Loucy (cell line): ENCODE data around the gene SPPL3.

ENCODE experiments used
- H2AFZ ChIP-seq: fragments of 200-600 bp; sonication (generic); 2 replicates; pipeline ENCODE4 v1.6.0; 2016; ENCODE audit warnings: antibody characterized with exemption, mild to moderate bottlenecking, low read length, moderate library complexity
- H3F3A ChIP-seq: fragments of 200-600 bp; 2 replicates; pipeline ENCODE4 v1.6.0; 2016; ENCODE audit warnings: antibody characterized with exemption, low read depth, mild to moderate bottlenecking
- H3K27me3 ChIP-seq: fragments of 200-600 bp; sonication (generic); 2 replicates; pipeline ENCODE4 v1.6.1; 2014; ENCODE audit warnings: low read length, mild to moderate bottlenecking; ENCODE audit not compliant: insufficient read depth, poor library complexity, severe bottlenecking
- H3K36me3 ChIP-seq: fragments of 200-600 bp; sonication (generic); 2 replicates; pipeline ENCODE4 v1.6.1; 2016; ENCODE audit warnings: low read length; ENCODE audit not compliant: insufficient read depth
- H3K4me1 ChIP-seq: fragments of 200-600 bp; sonication (generic); 2 replicates; pipeline ENCODE4 v1.5.1; 2014; ENCODE audit warnings: low read length, mild to moderate bottlenecking; ENCODE audit not compliant: insufficient read depth, poor library complexity, severe bottlenecking
- H3K4me2 ChIP-seq: fragments of 200-600 bp; sonication (generic); 2 replicates; pipeline ENCODE4 v1.6.0; 2014; ENCODE audit warnings: antibody characterized with exemption, low read length, low read depth, mild to moderate bottlenecking; ENCODE audit not compliant: poor library complexity, severe bottlenecking
- H3K4me3 ChIP-seq: fragments of 200-600 bp; sonication (generic); 2 replicates; pipeline ENCODE4 v1.5.1; 2014; ENCODE audit warnings: low read length, mild to moderate bottlenecking, mixed read lengths; ENCODE audit not compliant: poor library complexity, severe bottlenecking
- H3K79me2 ChIP-seq: fragments of 200-600 bp; sonication (generic); 2 replicates; pipeline ENCODE4 v1.6.1; 2014; ENCODE audit warnings: low read length; ENCODE audit not compliant: insufficient read depth
- H3K9ac ChIP-seq: fragments of 200-600 bp; sonication (generic); 2 replicates; pipeline ENCODE4 v1.6.0; 2014; ENCODE audit warnings: mild to moderate bottlenecking, low read depth, low read length, moderate library complexity; ENCODE audit not compliant: poor library complexity, severe bottlenecking
- H3K9me2 ChIP-seq: fragments of 200-600 bp; sonication (generic); replicated peaks from 2 replicates; pipeline ENCODE4 v1.6.1; 2016; ENCODE audit warnings: low read depth, low read length, mixed read lengths
- H3K9me3 ChIP-seq: fragments of 200-600 bp; sonication (generic); 2 replicates; pipeline ENCODE4 v1.6.1; 2014; ENCODE audit warnings: mild to moderate bottlenecking, antibody characterized with exemption, low read length, low read depth; ENCODE audit not compliant: insufficient read depth
- H4K20me1 ChIP-seq: fragments of 200-600 bp; sonication (generic); 2 replicates; pipeline ENCODE4 v1.6.0; 2014; ENCODE audit warnings: antibody characterized with exemption, low read length, mild to moderate bottlenecking; ENCODE audit not compliant: insufficient read depth, poor library complexity, severe bottlenecking
- EZH2phosphoT487 ChIP-seq: fragments of 200-600 bp; IDR thresholded peaks from 2 replicates; pipeline ENCODE4 v1.6.1; 2018; ENCODE audit warnings: antibody characterized with exemption, mild to moderate bottlenecking, moderate library complexity, borderline replicate concordance
- TF ChIP-seq, protein P1 (sequence below): fragments of 200-600 bp; sonication (generic); conservative IDR thresholded peaks from 2 replicates; pipeline ENCODE4 v1.5.1; 2014; ENCODE audit warnings: mild to moderate bottlenecking, antibody characterized with exemption, low read length

Gene SPPL3

GRCh38 chr12:120844297-120844696 is 59.9 kb downstream of the SPPL3 start:
- H4K20me1 ChIP-seq, result peaks cover 23% of the 10 kb centered on the region
- H3K9me3 ChIP-seq, result no peaks in the 10 kb centered on the region
- no peaks in the 10 kb centered on the region for H3K4me1 ChIP-seq
- H3K4me3 ChIP-seq, result no peak overlapping the region
- H3K27me3 ChIP-seq, result no peaks in the 10 kb centered on the region
- no peaks in the 10 kb centered on the region for H3F3A ChIP-seq
- H3K4me2 ChIP-seq, result no peak overlapping the region
- H3K79me2 ChIP-seq, result peaks cover 87% of the 10 kb centered on the region
- no peak overlapping the region for H3K9ac ChIP-seq
- no peak overlapping the region for H2AFZ ChIP-seq
- no peaks in the 10 kb centered on the region for H3K9me2 ChIP-seq
- H3K36me3 ChIP-seq, result peaks cover 5% of the 10 kb centered on the region; the same call in 1 of the 2 replicates
- TF ChIP-seq, protein P1, sequence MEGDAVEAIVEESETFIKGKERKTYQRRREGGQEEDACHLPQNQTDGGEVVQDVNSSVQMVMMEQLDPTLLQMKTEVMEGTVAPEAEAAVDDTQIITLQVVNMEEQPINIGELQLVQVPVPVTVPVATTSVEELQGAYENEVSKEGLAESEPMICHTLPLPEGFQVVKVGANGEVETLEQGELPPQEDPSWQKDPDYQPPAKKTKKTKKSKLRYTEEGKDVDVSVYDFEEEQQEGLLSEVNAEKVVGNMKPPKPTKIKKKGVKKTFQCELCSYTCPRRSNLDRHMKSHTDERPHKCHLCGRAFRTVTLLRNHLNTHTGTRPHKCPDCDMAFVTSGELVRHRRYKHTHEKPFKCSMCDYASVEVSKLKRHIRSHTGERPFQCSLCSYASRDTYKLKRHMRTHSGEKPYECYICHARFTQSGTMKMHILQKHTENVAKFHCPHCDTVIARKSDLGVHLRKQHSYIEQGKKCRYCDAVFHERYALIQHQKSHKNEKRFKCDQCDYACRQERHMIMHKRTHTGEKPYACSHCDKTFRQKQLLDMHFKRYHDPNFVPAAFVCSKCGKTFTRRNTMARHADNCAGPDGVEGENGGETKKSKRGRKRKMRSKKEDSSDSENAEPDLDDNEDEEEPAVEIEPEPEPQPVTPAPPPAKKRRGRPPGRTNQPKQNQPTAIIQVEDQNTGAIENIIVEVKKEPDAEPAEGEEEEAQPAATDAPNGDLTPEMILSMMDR, result no peak
- TF ChIP-seq EZH2phosphoT487, result no peak

GRCh38 chr12:120843472-120843871 is 60.7 kb downstream of the SPPL3 start:
- Histone ChIP-seq H2AFZ (no peak overlapping the region), H3K4me3 (no peak overlapping the region), H3K36me3 (peaks cover 5% of the 10 kb centered on the region; the same call in 1 of the 2 replicates), H4K20me1 (peaks cover 18% of the 10 kb centered on the region), H3K4me2 (no peak overlapping the region), H3K9ac (no peak overlapping the region), H3K9me2 (no peaks in the 10 kb centered on the region), H3K79me2 (peaks cover 81% of the 10 kb centered on the region), H3F3A (no peaks in the 10 kb centered on the region), H3K27me3 (no peaks in the 10 kb centered on the region), H3K9me3 (no peaks in the 10 kb centered on the region), H3K4me1 (no peaks in the 10 kb centered on the region)
- TF ChIP-seq EZH2phosphoT487, result no peak
- TF ChIP-seq, protein P1, result no peak

DNA sequence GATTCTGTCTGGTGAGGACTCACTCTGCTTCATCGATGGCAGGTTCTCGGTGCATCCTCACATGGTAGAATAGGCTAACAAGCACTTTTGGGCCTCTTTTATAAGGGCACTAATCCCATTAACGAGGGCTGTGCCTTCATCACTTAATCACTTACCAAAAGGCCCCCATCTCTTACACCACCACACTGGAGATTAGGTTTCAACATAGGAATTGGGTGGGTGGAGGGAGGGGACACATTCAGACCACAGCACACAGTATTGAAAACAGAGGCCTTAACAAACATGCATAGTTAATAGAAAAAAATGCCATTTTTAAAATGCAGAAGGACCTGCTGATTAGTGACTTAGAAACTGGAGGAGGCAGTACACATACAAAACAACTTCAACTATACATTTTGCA is 61.6 kb downstream of the SPPL3 start:
- H3K27me3 ChIP-seq, result no peaks in the 10 kb centered on the region
- peaks cover 7% of the 10 kb centered on the region for H3K4me1 ChIP-seq
- H3K9me3 ChIP-seq, result no peaks in the 10 kb centered on the region
- H3K9me2 ChIP-seq, result no peaks in the 10 kb centered on the region
- peaks cover 81% of the 10 kb centered on the region for H3K79me2 ChIP-seq
- H3K36me3 ChIP-seq, result peaks cover 5% of the 10 kb centered on the region; the same call in 1 of the 2 replicates
- H4K20me1 ChIP-seq, result peaks cover 13% of the 10 kb centered on the region
- TF ChIP-seq, protein P1, result no peak
- TF ChIP-seq EZH2phosphoT487, result no peak
- H3K9ac ChIP-seq, result no peak overlapping the region
- no peaks in the 10 kb centered on the region for H3F3A ChIP-seq
- no peak overlapping the region for H2AFZ ChIP-seq
- H3K4me3 ChIP-seq, result no peak overlapping the region
- no peak overlapping the region for H3K4me2 ChIP-seq
